Tibial nerve (tissue), 4 donors: ENCODE data around the gene CYP2A6. TPM values are rescaled to one million over a fixed set of nuclear protein-coding genes. Genes with fewer than 3 reads are reported as not detected.
"Not testable (repeated sequence)": the region's sequence is repeated elsewhere in the genome, so short reads cannot be mapped to it uniquely, and the experiment has no call there.

ENCODE experiments used
- DNase-seq, 2 donors: peaks; one replicate each; pipeline ENCODE4 v3.0.0-alpha.2; 2019; ENCODE audit warnings: low spot score in 2 of 2
- H3K27ac ChIP-seq, 4 donors: fragments of 200-600 bp; sonication (generic) in 3 of 4; one replicate each; pipeline ENCODE4 v1.5.1; 2017 to 2019; ENCODE audit warnings: mild to moderate bottlenecking in 1 of 4
- H3K27me3 ChIP-seq, 2 donors: fragments of 200-600 bp; sonication (generic) in 1 of 2; one replicate each; pipeline versions ENCODE4 v1.5.1 to v1.6.0; 2017 to 2019
- H3K36me3 ChIP-seq, 3 donors: fragments of 200-600 bp; sonication (generic); one replicate each; pipeline ENCODE4 v1.5.1; 2018 to 2019
- H3K4me1 ChIP-seq, 4 donors: fragments of 200-600 bp; sonication (generic) in 3 of 4; one replicate each; pipeline ENCODE4 v1.5.1; 2017 to 2019
- H3K4me3 ChIP-seq, 4 donors: fragments of 200-600 bp; sonication (generic) in 3 of 4; one replicate each; pipeline ENCODE4 v1.5.1; 2017 to 2019; ENCODE audit warnings: mild to moderate bottlenecking in 1 of 4, moderate library complexity in 1 of 4
- H3K9me3 ChIP-seq, 4 donors: fragments of 200-600 bp; sonication (generic) in 3 of 4; one replicate each; pipeline ENCODE4 v1.5.1; 2017 to 2019
- EP300 ChIP-seq, 2 donors: sonication (generic); formaldehyde crosslinking; IDR thresholded peaks; one replicate each; pipeline ENCODE4 v1.6.1; 2017; ENCODE audit warnings: antibody characterized with exemption in 2 of 2, mild to moderate bottlenecking in 1 of 2
- POLR2A ChIP-seq, 2 donors: fragments of 450-650 bp; IDR thresholded peaks; one replicate each; pipeline ENCODE4 v1.6.1; 2017; ENCODE audit warnings: antibody characterized with exemption in 2 of 2, mild to moderate bottlenecking in 2 of 2, moderate library complexity in 2 of 2
- WGBS, 2 donors: methylation state at CpG; one replicate each; pipeline ENCODE4 v1.1.5; 2018; 5-methylcytosine and 5-hydroxymethylcytosine counted together
- total RNA-seq, 4 donors: library from RNA; depleted of rRNA; stranded (reverse); fragments of >200 nt; gene quantifications; one replicate each; pipeline ENCODE4 v1.1.0, GENCODE V29; 2016
- TF ChIP-seq, protein P1 (sequence below), 5 experiments: fragments of 200-600 bp in 3 of 5; fragments of 450-650 bp in 2 of 5; sonication (generic) in 3 of 5; IDR thresholded peaks; one replicate each; pipeline ENCODE4 v1.5.1; 2016 to 2019; ENCODE audit warnings: antibody characterized with exemption in 5 of 5, mild to moderate bottlenecking in 3 of 5, moderate library complexity in 2 of 5

CYP2A6 gene
- total RNA-seq, 4 donors from 2014 or later = 7.3 TPM; not detected in 3

DNA sequence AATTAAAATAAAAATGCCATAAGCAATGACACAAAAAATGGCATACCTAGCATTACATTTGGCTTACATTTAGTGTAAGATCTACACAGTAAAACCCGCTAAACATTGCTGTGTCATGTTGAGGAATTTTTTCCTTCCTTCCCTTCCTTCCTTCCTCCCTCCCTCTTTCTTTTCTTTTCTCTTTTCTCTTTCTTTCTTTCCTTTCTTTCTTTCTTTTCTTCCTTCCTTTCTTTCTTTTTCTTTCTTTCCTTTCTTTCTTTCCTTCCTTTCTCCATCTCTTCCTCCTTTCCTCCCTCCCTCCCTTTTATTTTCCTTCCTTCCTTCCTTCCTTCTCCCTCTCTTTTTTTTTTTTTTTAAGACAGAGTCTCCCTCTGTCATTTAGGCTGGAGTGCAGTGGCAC, 11.8 kb downstream of the CYP2A6 start:
- H3K4me3 ChIP-seq, DNase-seq, H3K9me3 ChIP-seq, H3K4me1 ChIP-seq, H3K36me3 ChIP-seq, H3K27me3 ChIP-seq, H3K27ac ChIP-seq: not testable (repeated sequence)
- 65 to 80% methylated on average over 1 of the region's 1 CpG for WGBS, 2 donors

DNA sequence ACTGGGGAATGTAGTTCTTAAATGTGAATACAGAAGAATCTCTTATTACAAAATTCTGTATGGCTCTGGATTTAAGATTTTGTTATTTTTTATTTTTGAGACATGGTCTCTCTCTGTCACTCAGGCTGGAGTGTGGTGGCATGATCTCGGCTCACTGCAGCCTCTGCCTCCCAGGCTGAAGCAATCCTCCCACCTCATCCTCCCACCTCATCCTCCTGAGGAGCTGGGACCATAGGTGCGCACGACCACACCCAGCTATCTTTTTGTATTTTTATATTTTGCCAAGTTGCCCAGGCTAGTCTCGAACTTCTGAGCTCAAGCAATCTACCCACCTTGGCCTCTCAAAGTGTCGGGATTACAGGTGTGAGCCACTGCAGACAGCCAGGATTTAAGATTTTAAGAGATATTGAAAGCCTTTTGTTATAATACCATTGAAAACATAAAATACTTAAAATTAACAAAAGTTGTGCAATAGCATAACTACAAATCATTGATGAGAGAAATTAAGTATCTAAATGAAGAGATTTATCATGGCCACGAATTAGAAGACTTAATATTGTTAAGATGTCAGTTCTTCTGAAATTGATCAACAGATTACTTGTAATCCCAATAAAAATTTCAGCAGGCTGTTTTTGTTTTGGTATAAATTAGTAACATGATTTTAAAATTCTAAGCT, 13.4 kb downstream of the CYP2A6 start:
- H3K36me3 ChIP-seq = no peaks in the 10 kb centered on the region
- no peak overlapping the region for H3K4me3 ChIP-seq
- no peak for DNase-seq
- H3K27ac ChIP-seq = no peak overlapping the region
- 84 to 87% methylated on average over 6 of the region's 6 CpGs for WGBS, 2 donors
- H3K4me1 ChIP-seq = peaks cover 0 to 3% (median 0%) of the 10 kb centered on the region in 4 donors
- H3K27me3 ChIP-seq = no peaks in the 10 kb centered on the region
- H3K9me3 ChIP-seq = no peaks in the 10 kb centered on the region
- no peak for TF ChIP-seq EP300 (IDR thresholded peaks at IDR 0.05)
- no peak for TF ChIP-seq POLR2A (IDR thresholded peaks at IDR 0.05)

DNA sequence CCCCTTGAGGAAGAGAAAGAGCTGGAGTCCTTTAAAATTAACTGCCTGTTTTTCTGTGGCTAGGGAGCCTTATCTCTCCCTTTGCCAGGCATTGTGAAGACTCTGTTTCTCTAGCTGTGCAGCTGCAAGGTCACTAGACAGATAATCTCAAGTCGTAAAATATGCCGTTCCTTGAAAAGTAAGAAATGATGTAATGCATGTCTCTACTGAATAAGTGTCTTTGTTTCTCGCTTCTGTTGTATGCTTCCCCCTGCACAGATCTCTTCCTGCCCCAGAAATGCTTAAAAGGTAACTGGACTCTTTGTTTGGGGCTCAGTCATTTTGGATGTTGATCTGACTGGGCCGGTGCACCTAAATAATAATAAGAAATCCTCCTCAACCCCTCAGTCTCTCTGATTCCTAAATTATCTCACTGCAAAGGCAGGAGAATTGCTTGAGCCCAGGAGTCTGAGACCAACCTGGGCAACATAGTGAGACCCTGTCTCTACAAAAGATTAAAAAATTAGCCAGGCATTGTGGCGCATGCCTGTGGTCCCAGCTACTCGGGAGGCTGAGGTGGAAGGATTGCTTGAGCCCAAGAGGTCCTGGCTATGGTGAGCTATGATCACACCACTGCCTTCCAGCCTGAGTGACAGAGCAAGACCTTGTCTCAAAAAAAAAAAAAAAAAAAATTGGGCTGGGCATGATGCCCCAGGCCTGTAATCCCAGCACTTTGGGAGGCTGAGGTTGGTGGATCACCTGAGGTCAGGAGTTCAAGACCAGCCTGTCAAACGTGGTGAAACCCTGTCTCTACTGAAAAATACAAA, 16.3 kb downstream of the CYP2A6 start:
- 32 to 33% methylated on average over 7 of the region's 7 CpGs for WGBS, 2 donors
- not testable (repeated sequence) for H3K9me3 ChIP-seq, H3K4me1 ChIP-seq, H3K36me3 ChIP-seq, DNase-seq, H3K27me3 ChIP-seq, H3K27ac ChIP-seq, H3K4me3 ChIP-seq

DNA sequence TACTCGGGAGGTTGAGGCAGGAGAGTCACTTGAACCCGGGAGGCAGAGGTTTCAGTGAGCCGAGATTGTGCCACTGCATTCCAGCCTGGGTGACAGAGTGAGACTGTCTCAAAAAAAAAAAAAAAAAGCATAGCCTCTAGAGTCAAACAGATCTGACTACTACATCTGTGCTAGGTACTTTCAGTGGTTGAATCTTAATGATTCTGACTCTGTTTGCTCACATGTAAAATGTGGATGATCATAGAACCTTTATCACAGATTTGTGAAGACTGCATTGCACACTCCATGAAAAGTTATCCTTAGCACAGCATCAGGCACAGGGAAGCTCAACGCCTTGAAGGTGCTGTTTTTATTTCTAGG, 17.8 kb downstream of the CYP2A6 start:
- WGBS, 2 donors = 64 to 75% methylated on average over 4 of the region's 4 CpGs
- not testable (repeated sequence) for DNase-seq

DNA sequence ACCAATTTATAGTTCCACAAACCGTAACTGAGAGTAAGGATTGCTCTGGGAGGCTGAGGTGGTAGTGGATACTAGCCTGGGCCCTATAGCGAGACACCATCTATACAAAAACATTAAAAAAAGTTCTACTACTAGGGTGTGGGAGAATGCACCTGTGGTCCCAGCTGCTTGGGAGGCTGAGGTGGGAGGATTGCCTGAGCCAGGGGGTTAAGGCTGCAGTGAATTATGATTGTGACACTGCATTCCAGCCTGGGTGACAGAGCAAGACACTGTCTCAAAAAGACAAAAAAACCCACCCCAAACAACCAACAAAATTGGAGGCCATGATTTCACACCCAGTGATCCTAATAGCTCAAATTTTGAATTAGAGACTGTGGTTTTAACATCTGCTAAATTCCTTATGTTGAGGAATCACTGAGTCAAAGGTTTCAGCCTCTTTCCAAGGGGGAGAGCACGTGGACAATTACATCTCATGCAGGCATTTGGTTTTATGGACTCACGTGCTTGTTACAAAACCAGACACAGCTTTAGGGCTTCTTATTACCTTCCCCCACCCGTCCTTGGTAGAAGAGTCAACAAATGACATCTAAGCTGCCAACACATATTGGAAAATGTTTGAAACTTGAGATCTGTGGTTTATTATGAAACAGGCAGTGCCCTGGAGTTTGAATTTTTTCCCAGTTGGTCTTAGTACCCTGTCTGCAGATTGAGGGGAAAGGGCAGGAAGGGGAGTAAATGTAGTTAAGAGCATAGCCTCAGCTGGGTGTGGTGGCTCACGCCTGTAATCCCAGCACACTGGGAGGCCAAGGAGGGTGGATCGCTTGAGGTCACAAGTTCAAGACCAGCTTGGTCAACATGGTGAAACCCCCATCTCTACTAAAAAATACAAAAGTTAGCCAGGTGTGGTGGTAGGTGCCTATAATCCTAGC, 18.5 kb downstream of the CYP2A6 start:
- 55 to 63% methylated on average over 7 of the region's 7 CpGs for WGBS, 2 donors
- Histone ChIP-seq H3K4me3 (no peak overlapping the region), H3K27me3 (no peaks in the 10 kb centered on the region), H3K27ac (peak overlapping the region in 2 of 4 donors; percentile 43 to 57), H3K4me1 (peaks cover 0 to 3% (median 0%) of the 10 kb centered on the region in 4 donors), H3K36me3 (peaks cover 0 to 27% (median 0%) of the 10 kb centered on the region in 3 donors), H3K9me3 (no peaks in the 10 kb centered on the region)
- TF ChIP-seq, protein P1, sequence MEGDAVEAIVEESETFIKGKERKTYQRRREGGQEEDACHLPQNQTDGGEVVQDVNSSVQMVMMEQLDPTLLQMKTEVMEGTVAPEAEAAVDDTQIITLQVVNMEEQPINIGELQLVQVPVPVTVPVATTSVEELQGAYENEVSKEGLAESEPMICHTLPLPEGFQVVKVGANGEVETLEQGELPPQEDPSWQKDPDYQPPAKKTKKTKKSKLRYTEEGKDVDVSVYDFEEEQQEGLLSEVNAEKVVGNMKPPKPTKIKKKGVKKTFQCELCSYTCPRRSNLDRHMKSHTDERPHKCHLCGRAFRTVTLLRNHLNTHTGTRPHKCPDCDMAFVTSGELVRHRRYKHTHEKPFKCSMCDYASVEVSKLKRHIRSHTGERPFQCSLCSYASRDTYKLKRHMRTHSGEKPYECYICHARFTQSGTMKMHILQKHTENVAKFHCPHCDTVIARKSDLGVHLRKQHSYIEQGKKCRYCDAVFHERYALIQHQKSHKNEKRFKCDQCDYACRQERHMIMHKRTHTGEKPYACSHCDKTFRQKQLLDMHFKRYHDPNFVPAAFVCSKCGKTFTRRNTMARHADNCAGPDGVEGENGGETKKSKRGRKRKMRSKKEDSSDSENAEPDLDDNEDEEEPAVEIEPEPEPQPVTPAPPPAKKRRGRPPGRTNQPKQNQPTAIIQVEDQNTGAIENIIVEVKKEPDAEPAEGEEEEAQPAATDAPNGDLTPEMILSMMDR (IDR thresholded peaks at IDR 0.05) = no peak
- peak in 1 of 2 donors; percentile 79 for TF ChIP-seq EP300 (IDR thresholded peaks at IDR 0.05)
- peak in 1 of 2 donors; percentile 52 for DNase-seq

More for the DNA sequence above, 17.8 kb downstream of the CYP2A6 start:
- Histone ChIP-seq H3K27ac (peak overlapping the region in 1 of 4 donors; percentile 20), H3K36me3 (peaks cover 0 to 20% (median 0%) of the 10 kb centered on the region in 3 donors)
- not testable (repeated sequence) for H3K4me1 ChIP-seq, H3K9me3 ChIP-seq, H3K4me3 ChIP-seq, H3K27me3 ChIP-seq

DNA sequence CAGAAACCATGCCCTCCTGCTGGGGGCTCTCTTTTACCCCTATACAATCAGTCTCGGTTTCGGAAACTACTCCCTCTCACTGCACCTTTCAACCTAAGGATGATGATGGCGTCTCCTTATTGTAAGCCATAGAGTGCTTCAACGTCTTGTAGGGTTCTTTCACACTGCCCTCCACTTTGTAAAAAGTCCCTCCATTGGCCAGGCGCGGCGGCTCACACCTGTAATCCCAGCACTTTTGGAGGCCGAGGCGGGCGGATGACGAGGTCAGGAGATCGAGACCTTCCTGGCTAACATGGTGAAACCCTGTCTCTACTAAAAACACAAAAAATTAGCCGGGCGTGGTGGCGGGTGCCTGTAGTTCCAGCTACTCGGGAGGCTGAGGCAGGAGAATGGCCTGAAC, 19.5 kb downstream of the CYP2A6 start:
- H3K4me3 ChIP-seq, H3K9me3 ChIP-seq, H3K4me1 ChIP-seq, DNase-seq, H3K27ac ChIP-seq, H3K27me3 ChIP-seq: not testable (repeated sequence)
- 92 to 96% methylated on average over 16 of the region's 16 CpGs for WGBS, 2 donors
- peaks cover 0 to 28% (median 0%) of the 10 kb centered on the region in 3 donors for H3K36me3 ChIP-seq

DNA sequence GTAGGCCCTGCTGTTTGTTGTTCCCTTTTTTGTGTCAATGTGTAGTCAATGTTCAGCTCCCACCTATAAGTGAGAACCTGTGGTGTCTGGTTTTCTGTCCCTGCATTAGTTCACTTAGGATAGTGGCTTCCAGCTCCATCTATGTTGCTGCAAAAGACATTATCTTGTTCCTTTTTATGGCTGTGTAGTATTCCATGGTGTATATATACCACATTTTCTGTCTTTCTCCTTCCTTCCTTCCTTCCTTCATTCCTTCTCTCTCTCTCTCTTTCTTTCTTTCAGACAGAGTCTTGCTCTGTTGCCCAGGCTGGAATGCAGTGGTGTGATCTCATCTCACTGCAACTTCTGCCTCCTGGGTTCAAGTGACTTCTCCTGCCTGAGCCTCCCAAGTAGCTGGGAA, 21.0 kb downstream of the CYP2A6 start:
- H3K9me3 ChIP-seq = no peaks in the 10 kb centered on the region
- H3K4me3 ChIP-seq = no peak overlapping the region
- H3K36me3 ChIP-seq = peaks cover 0 to 28% (median 0%) of the 10 kb centered on the region in 3 donors
- no peak overlapping the region for H3K27ac ChIP-seq
- DNase-seq = no peak
- peaks cover 0 to 3% (median 0%) of the 10 kb centered on the region in 4 donors for H3K4me1 ChIP-seq
- TF ChIP-seq EP300 (IDR thresholded peaks at IDR 0.05) (no peak), POLR2A (IDR thresholded peaks at IDR 0.05) (no peak)
- TF ChIP-seq, protein P1 (IDR thresholded peaks at IDR 0.05) = no peak
- H3K27me3 ChIP-seq = no peaks in the 10 kb centered on the region
